Stromal cell of bone marrow (primary cell): ENCODE data around the gene CYBA.

ENCODE experiments used
- DNase-seq: peaks from one replicate; pipeline ENCODE4 v3.0.0-alpha.2; 2012; ENCODE audit warnings: low read depth

The CYBA gene

DNA sequence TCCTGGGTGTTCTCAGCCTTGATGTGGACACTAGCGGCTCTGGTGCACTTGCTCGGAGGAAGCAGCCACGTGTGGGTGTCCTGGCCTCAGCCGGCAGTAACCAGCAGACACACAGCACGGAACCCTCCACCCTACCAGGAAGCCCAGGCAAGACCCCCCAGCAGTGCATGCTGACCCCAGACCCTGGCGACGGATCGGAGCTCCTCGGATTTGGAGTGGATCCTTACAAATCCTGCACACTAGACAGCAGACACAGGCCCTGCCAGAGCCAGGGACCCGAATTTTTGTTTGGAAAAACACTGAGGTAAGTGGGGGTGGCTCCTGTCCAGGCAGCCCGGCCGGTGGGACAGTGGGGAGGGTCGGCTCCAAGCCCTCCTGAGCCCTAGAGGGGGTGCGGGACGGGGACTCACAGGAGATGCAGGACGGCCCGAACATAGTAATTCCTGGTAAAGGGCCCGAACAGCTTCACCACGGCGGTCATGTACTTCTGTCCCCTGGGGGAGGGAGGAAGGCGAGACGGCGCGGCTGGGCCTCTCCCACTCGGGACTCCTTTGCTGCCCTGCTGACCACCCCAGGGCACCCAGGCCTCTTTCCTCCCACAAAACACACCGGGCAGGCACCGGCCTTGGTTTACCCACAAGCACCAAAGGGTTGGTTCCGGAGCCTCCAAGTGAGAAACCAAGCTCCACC lies 4.4 kb downstream of the CYBA start:
- no peak for DNase-seq

DNA sequence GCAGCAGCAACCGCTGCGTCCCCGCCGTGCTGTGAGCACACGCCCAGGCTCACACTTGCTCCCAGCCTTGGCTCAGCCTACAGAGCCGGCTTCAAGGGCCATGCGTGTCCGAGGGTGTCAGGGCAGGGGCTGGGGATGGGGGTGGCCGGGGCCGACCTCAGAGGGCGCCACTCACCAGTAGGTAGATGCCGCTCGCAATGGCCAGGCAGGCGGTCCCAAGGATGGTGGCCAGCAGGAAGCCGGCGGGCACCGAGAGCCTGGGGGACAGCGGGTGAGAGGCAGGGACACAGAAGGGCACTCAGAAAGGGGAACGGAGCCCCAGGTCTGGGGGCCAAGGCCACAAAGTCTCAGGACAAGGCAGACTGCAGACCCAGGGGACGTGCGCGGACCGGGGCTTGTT lies 4.9 kb downstream of the CYBA start:
- DNase-seq, result no peak

DNA sequence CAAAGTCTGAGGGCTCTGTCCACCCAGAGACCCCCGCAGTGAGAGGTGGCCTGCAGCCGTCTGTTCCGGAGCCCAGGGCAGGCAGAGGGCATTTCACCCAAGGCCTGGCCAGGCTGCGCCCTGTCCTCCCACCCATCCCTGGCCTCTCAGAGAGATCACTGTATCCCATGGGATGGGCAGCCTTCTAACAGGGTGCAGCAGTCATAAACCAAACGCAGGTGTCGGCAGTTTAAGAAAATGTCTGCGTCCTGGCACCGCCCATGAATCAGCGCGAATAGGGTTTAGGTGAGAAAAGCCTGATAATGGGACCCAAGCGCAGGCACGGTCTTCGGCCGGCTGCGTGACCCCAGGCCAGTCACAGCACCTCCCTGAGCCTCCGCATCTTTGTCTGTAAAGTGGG lies 5.4 kb downstream of the CYBA start:
- DNase-seq, result no peak

DNA sequence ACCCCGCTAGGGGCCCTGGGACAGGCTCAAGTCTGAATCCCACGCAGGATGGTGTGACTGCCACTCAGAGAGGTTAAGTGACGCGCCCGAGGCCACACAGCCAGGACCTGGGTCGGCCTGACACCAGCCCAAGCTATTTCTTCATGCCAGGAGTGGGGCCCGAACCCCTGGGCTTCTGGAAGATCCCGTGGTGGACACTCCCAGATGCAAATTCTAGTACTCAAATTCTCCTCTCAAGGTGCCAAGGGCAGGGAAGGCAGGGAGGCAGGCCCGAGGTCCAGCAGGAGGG lies 7.3 kb downstream of the CYBA start:
- no peak for DNase-seq

DNA sequence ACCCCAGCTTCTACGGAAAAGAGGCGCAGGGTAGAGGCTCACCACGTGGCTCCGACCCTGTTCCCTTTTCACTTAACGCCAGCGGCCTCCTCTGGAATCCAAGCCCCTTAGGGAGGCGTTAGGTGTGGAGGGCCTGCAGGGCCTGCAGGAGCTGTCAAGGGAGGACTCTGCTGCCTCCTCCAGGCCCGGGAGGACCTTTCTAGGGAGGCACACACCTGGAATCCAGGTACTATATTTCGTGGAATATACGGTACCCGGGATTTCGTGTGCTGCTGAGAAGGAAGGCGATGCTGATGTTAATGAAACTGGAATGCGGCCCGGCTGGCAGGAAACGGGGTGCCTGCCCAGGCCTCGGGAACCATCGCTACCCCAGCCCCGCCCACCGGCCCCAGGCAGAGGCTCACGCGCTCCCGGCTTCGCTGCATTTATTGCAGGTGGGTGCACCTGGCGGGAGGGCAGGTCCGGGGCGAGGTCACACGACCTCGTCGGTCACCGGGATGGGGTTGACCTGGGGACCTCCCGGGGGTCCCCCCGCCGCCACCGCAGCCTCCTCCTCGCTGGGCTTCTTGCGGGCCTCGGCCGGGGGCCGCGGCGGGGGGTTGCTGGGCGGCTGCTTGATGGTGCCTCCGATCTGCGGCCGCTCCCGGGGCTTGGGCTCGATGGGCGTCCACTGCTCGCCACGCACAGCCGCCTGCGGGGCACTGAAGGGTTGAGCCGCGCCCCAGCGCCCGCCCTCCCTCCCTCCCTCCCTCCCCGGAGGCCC lies 7.8 kb downstream of the CYBA start:
- DNase-seq, result no peak

DNA sequence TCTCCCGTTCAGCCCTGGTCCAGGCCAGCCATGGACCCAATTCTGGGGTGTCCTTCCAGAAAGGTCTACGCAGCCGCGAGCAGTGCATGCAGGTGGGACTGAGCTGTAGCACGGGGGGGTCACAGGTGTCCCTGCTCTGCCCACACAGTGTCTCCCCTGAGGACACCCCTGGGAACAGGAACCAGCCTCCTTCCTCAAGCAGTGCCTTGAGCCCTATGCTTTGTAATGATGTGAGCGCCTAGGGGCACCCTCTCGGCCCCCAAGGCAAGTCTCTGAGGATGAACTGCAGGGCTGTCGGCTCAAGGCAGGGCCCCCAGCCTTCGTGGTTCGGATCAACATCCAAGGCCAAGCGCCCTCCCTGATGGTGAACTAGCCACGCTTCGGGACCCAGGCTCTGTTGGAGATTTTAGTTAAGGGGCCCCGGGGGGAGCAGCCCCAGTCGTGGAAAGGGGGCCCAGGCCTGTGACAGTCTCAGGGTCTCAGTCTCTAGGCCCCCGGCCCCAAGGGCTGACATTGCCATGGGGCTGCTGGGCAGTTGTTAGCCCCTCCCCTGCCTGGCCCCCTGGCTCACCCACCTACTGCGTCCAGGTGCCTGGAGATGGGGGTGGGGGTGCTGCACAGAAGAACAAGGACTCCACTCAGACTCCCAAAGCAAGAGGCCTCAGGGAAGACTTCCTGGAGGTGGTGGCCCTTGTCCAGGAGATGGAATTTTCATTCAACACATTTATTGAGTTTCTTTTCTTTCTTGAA lies 10.2 kb downstream of the CYBA start:
- DNase-seq, result no peak

DNA sequence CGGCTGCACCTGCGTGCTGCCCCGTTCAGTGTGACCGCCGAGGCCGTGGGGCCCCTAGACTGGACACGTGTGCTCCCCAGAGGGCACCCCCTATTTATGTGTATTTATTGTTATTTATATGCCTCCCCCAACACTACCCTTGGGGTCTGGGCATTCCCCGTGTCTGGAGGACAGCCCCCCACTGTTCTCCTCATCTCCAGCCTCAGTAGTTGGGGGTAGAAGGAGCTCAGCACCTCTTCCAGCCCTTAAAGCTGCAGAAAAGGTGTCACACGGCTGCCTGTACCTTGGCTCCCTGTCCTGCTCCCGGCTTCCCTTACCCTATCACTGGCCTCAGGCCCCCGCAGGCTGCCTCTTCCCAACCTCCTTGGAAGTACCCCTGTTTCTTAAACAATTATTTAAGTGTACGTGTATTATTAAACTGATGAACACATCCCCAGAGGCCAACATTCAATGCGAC lies 10.8 kb downstream of the CYBA start:
- no peak for DNase-seq

DNA sequence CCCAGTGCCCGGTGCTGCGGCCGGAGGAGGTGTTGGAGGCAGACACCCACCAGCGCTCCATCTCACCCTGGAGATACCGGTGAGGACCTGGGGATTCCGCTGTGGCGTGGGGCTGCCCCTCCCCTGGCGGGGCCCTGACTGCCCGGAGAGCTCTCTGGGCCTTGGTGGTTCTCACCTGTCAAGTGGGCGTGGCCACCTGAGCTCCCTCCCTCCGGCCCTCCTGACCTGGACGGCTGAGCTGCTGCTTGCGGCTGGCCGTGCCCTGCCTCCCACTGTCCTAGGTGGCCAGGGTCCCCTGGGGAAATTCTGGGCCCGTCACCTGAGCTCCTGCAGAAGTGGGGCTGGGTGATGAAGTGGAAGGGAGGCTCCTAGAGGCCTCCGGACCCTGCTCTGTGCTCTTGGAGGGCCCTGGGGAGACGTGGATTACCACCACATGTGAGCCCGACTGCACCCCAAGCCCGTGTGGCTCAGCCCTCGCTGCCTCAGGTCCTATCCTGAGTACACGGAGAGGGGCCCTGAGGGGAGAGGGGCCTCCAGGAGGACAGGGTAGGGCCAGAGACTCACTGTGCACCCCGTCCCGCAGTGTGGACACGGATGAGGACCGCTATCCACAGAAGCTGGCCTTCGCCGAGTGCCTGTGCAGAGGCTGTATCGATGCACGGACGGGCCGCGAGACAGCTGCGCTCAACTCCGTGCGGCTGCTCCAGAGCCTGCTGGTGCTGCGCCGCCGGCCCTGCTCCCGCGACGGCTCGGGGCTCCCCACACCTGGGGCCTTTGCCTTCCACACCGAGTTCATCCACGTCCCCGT lies 11.4 kb downstream of the CYBA start:
- DNase-seq, result no peak

DNA sequence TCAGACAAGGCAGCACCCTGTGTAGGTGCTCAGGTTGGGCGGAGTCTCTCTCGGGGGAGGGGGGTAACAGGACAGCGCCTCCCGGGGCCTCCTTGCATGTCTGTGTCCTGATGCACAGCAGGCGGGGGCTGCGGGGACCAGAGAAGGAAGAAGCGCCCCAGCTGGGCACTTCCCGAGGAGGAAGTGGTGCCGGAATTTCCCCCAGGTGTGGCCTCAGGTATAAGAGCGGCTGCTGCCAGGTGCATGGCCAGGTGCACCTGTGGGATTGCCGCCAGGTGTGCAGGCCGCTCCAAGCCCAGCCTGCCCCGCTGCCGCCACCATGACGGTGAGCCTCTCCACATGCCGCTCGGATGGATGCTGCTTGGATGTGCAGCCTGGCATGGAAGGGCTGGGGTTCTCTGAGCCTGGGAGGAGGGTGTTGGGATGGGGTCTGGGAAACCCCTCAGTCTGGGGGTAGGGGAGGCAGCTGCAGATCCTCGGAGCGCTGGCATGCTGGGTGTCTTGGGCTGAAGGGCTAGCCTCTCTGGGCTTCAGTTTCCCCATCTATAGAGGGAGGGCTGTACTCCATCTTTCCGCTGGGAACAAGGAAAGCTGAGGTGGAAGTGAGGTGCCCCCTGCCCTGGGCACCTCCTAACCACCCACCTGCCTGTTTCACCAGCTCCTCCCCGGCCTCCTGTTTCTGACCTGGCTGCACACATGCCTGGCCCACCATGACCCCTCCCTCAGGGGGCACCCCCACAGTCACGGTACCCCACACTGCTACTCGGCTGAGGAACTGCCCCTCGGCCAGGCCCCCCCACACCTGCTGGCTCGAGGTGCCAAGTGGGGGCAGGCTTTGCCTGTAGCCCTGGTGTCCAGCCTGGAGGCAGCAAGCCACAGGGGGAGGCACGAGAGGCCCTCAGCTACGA lies 12.3 kb downstream of the CYBA start, which contains the start of gene IL17C:
Gene IL17C, plus strand, starts transcription at position 250 of the 908 bp plus-strand sequence. Its CDS starts 70 bp downstream, at position 320.
- DNase-seq, result no peak

DNA sequence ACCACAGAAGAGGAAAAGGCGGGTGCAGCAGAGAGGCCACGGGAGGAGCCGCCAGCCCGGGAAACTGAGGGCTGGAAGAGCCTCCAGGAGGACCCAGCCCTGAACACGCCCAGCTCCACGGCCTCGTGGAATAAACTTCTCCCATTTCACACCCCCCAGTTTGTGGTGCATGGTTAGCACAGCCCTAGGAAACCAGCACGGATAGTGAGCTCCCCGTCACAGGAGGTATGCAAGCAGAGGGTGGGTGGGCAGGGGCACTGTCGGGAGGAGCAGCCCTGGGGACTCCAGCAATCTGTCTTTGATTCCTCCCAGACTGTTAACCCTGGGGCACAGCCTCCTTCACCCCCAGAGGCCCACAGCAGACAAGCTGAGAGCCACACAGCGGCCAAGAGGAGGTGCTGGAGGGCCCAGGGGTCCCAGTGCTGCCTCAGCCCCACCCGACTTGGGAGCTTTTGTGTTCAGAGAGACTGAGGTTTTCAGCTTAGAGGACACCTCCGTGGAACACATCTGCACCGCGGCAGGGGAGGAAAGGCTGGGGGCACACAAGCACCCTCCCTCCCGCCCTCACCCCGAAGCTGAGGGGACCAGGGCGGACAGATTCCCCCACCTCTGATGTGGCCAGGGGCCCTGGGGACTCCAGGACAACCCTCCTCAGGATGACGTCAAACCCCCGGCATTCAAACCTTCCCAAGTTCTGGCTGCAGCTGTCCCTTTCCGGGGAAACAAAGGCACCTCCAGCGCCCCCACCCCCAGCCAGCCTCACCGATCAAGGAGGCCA lies 14.2 kb downstream of the CYBA start:
- DNase-seq, result no peak

DNA sequence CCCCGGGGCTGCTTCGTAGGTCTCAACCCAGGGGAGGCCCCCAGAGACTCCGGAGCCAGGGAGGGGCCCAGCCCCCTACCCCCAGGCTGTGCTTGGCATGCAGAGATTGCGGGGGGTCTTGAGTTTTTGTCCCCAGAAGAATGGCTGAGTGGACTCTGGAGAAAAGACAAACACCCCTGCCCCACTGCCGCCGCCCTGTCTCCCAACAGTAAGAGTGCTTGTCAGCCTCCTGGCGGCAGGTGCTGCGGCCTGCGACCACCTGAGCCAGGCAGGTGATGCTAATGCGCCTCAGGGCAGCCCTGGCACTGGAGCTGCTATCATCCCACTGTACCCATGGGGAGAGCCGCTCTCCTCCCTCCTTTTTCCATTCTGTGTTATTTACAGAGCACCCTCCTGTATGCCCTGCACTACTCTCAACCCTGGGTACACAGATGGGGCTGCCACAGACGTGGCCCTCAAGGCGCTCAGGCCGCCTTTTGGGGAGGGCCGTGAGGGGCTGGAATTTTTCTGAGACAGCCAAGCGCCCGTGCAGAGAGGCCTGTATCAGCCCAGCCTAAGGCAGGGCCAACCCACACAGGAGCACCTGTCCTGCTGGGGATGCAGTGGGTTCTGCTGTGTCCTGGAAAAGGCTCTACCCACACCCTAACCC lies 15.1 kb downstream of the CYBA start:
- no peak for DNase-seq

DNA sequence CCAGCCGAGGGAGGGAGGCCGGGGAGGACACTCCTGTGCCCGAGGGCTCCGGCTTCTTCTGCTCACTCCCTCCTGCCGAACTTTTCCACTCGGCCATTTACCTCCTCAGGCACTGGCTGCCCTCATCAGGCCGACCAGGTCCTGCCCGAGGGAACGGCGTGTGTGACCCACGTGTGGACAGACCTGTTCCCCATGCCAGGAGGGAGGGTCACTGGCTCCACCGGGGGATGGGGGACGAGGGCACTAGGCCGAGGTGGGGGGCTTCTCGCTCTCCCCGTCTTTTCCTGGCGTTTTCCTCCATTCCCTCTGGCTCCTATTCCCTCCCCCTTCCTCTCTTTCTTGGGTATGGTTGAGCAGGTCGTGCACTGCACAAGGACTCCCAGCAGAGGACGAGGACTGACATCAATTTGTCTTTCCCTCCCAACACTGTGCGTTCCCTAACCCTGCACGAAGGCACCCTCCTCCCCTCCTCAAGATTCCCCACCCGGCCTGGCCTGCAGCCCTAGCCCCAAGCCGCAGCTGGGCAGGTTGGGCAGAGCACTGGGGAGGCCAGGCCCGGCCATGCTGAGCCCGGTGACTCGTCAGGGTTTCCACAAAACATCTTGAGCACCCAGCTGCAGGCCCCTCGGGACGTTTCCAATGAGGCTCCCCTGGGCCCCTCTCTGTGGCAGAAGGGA lies 15.7 kb downstream of the CYBA start:
- no peak for DNase-seq

DNA sequence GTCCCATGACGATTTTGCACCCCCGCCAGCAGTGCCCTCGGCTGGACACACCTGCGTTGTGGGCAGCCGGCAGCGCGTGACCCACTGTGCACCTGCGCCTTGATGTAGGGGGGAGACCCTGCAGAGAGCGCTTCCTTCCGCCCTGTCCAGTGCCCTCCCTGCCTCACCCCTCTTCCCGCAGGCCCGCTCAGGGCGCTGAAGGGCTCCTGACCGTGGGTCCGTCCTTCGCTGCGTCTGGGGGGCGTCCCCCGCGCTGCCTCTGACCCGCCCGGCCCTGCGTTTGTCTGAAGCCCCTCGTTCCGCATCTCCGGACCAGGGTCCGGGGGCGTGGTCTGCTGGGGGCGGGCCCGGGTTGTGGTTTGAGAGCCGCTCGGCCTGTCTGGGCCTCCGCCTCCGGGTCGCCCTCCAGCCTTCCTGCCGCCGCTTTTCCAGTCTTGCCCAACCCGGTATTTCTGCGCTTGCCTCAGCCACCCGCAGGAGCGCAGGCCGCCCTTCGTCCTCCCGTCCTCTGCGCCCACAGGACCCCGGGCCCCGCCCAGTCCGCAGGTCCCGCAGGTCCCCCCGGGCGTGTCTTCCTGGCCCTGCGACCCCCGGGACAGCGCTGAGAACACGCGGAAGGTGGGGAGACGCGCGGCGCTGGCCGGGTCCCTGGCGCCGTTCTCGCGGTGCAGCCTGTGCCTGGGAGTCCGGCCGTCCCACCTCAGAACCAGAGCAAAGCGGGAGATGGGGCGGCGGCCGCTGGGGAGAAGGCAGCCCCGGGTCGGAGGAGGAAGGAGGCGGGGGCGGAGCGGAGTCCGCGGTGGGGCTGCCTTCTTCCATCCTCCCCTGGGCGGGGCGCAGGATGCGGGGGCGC lies 16.5 kb downstream of the CYBA start:
- no peak for DNase-seq

DNA sequence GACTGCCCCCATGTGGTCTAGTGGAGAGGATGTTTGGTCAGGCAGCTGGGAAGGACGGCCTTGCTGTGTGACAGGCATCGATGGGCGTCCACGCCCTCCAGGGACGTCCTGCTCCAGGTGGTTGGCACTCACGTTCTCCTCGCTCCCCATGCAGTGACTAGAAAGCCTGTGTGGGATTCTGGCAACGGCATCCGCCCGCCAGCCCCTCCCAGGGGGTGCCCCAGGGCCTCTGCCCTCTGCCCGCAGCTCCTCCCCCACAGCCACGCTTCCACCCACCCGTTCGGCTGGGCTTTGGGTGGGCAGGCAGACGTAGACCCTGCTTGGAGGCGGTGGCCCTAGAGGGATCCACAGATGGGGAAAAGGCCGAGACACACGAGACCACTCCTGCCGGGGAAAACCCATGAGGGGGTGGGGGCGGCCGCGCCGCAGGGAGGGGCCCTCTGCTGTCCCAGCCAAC lies 17.1 kb downstream of the CYBA start:
- DNase-seq, result no peak

DNA sequence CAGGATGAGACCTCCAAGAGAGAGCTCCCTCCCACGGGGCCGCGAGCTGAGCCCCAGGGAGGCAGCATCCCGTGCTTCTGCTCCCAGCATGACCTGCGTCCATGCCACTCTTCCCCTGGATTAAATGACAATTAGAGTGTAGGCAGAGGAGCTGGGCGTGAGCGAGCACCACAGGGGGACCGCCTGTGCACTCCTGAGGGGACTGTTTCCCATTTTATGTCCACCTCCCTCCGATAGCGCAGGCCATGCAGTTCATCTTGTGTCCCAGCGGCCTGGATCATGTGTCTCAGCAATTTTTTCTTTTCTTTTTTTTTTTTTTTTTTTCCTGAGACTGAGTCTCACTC lies 18.3 kb downstream of the CYBA start:
- no peak for DNase-seq

DNA sequence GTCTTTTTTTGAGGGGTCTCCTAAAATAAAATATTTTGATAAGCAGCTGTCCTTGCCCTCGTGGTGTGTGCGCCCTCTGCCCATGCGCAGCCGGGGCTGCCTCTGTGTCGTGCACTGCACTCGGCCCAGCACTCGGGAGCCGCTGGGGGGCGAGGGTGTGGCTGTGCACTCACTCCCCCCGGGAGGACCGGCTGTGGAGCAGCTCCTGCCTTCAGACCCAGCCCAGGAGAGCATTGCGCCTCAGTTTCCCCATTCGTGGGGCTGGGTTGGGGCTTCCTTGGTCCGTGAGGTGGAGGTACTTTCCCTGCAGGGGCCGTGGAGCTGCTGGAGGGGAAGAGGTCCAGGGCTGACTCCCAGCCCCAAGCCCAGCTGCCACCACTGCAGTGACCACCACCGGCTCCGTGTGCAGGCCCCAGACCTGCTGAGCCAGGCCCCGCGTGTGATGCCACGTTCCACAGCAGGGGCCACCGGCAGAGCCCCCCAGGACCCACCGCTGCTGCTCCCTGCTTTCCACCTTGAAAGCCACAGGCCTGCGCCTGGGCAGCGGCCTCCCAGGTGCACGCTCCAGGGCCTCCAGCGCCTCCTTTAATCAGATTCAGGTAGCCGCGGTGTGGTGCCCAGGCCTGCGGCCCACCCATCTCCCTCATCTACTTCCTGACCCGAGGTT lies 18.8 kb downstream of the CYBA start:
- no peak for DNase-seq

DNA sequence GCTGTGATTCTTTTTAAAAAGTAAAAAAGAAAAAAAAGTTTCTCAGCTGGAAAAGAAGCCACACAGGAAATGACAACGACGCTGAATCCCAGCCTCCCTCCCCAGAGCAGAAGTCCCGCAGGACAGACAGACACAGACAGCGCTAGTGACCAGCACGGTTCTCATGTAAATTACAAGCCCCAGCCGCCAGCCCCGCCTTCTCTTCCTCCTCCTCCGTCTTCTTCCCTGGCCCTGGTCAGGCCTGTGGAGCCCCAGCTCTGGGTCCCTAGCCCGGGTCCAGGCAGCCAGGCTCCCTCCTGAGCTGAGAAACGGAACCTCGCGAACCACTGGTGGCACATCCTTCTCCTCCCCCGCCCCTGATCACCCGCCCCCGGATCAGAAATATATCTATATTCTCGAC lies 19.5 kb downstream of the CYBA start:
- no peak for DNase-seq

DNA sequence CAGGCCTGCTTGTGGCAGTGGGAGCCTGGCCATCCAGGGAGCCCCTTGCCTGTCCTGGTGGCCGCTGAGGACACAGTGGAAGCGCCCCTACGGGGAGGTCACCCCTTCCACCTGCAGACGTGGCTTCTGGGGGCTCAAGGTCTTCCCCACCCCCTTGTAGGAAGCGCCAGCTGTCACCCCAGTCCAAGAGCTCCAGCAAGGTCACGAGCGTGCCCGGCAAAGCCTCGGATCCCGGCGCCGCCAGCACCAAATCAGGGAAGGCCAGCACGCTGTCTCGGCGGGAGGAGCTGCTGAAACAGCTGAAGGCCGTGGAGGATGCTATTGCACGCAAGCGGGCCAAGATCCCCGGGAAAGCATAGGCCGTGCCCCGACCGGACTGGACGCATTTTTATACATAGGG lies 19.9 kb downstream of the CYBA start:
- DNase-seq, result no peak
